Calu3 (cell line): Measurements from ENCODE around the gene PDIA5. TPM values are rescaled to one million over a fixed set of nuclear protein-coding genes. Genes with fewer than 3 reads are reported as not detected.

ENCODE experiments used
- BruUV-seq: library from RNA; stranded (reverse); fragments of 400-500 nt; replicated peaks from 2 replicates; lab custom pipeline; 2021; lab: Mats Ljungman, UMichigan
- CTCF ChIA-PET: fragments of 300-600 bp; sonication (Branson Sonifier 250); formaldehyde crosslinking; loops from one replicate; lab custom pipeline; 2022; ENCODE audit warnings: antibody characterized with exemption; lab: Charles Lee
- DNase-seq: peaks from one replicate; pipeline ENCODE4 v3.0.0; 2022
- H3K27ac Mint-ChIP-seq: one replicate; pipeline ENCODE4 v1.8.0; 2022; ENCODE audit warnings: mixed read lengths; ENCODE audit not compliant: unreplicated experiment
- H3K27me3 Mint-ChIP-seq: one replicate; pipeline ENCODE4 v1.8.0; 2022; ENCODE audit warnings: mixed read lengths; ENCODE audit not compliant: unreplicated experiment
- H3K36me3 Mint-ChIP-seq: one replicate; pipeline ENCODE4 v1.8.0; 2022; ENCODE audit warnings: mild to moderate bottlenecking, moderate library complexity, mixed read lengths; ENCODE audit not compliant: insufficient read depth, unreplicated experiment
- H3K4me1 Mint-ChIP-seq: one replicate; pipeline ENCODE4 v1.8.0; 2022; ENCODE audit warnings: mild to moderate bottlenecking, low read depth, mixed read lengths; ENCODE audit not compliant: unreplicated experiment
- H3K4me3 Mint-ChIP-seq: one replicate; pipeline ENCODE4 v1.8.0; 2022; ENCODE audit warnings: mild to moderate bottlenecking, low read depth, moderate library complexity, mixed read lengths; ENCODE audit not compliant: unreplicated experiment
- H3K9me3 Mint-ChIP-seq: one replicate; pipeline ENCODE4 v1.8.0; 2022; ENCODE audit warnings: low read depth, mixed read lengths; ENCODE audit not compliant: unreplicated experiment
- intact Hi-C: fragments of 100-400 bp; cut with micrococcal nuclease; formaldehyde crosslinking; loops from one replicate; pipeline ENCODE4 v1.10.0; 2022; ENCODE audit not compliant: unreplicated experiment
- total RNA-seq: library from RNA; stranded (reverse); gene quantifications from 2 replicates; pipeline ENCODE4 v1.2.3, GENCODE V29; 2022
- TF ChIP-seq, protein P1 (sequence below): fragments of 200-600 bp; IDR thresholded peaks from one replicate; pipeline ENCODE4 v1.8.0; 2022; ENCODE audit warnings: antibody characterized with exemption; ENCODE audit not compliant: unreplicated experiment

PDIA5 gene
- total RNA-seq, 1 experiment from 2014 or later, result 31.6 TPM

DNA sequence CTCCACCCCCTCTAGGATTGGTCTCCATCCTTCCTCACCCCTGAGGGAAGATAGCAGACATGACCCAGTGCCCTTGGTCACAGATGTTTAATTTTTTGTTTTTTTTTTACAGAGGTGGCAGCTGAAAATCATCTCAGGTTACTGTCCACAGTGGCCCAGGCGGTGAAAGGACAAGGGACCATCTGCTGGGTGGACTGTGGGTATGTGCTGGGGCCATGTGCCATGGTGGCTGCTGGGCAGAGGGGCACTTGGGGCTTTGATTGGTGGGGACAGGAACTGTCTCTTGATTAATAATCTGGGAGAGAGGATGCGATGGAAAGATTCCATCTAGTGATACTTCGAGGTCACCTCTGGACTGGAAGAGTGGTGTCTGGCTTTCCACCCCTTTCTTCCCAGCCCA lies 25.4 kb downstream of the PDIA5 start:
- TF ChIP-seq, protein P1, sequence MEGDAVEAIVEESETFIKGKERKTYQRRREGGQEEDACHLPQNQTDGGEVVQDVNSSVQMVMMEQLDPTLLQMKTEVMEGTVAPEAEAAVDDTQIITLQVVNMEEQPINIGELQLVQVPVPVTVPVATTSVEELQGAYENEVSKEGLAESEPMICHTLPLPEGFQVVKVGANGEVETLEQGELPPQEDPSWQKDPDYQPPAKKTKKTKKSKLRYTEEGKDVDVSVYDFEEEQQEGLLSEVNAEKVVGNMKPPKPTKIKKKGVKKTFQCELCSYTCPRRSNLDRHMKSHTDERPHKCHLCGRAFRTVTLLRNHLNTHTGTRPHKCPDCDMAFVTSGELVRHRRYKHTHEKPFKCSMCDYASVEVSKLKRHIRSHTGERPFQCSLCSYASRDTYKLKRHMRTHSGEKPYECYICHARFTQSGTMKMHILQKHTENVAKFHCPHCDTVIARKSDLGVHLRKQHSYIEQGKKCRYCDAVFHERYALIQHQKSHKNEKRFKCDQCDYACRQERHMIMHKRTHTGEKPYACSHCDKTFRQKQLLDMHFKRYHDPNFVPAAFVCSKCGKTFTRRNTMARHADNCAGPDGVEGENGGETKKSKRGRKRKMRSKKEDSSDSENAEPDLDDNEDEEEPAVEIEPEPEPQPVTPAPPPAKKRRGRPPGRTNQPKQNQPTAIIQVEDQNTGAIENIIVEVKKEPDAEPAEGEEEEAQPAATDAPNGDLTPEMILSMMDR, result no peak
- DNase-seq, result no peak
- Mint-ChIP-seq H3K27me3 (no peaks in the 10 kb centered on the region), H3K4me3 (no peak overlapping the region), H3K27ac (no peak overlapping the region), H3K36me3 (peaks cover 16% of the 10 kb centered on the region), H3K9me3 (no peaks in the 10 kb centered on the region), H3K4me1 (no peaks in the 10 kb centered on the region)
- intact Hi-C loops, result no loop called here
- no TSS peak for BruUV-seq
- CTCF ChIA-PET, result no interaction called here

DNA sequence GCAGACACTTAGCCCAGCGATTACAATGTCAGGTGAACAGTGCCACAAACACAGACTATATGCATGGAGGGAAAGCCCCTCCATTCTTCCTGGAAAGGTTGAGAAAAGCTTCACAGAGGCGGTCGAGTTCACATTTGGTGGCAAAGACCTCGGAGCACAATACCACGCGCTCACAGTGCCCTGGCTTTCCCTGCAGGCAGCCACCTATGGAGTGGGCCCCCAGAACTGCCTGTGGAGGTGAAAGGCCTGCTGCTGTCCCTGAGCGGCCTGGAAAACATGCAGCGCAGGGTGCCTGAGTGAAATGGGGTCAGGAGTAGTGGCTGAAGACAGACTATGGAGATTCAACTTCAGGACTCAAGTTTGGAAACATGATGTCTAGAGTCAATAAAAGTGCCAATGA lies 26.9 kb downstream of the PDIA5 start:
- Mint-ChIP-seq H3K4me3 (no peak overlapping the region), H3K27me3 (no peaks in the 10 kb centered on the region), H3K4me1 (no peaks in the 10 kb centered on the region), H3K36me3 (peaks cover 16% of the 10 kb centered on the region), H3K27ac (no peak overlapping the region), H3K9me3 (no peaks in the 10 kb centered on the region)
- TF ChIP-seq, protein P1, result no peak
- BruUV-seq, result no TSS peak
- intact Hi-C loops, result no loop called here
- DNase-seq, result no peak
- CTCF ChIA-PET, result no interaction called here

DNA sequence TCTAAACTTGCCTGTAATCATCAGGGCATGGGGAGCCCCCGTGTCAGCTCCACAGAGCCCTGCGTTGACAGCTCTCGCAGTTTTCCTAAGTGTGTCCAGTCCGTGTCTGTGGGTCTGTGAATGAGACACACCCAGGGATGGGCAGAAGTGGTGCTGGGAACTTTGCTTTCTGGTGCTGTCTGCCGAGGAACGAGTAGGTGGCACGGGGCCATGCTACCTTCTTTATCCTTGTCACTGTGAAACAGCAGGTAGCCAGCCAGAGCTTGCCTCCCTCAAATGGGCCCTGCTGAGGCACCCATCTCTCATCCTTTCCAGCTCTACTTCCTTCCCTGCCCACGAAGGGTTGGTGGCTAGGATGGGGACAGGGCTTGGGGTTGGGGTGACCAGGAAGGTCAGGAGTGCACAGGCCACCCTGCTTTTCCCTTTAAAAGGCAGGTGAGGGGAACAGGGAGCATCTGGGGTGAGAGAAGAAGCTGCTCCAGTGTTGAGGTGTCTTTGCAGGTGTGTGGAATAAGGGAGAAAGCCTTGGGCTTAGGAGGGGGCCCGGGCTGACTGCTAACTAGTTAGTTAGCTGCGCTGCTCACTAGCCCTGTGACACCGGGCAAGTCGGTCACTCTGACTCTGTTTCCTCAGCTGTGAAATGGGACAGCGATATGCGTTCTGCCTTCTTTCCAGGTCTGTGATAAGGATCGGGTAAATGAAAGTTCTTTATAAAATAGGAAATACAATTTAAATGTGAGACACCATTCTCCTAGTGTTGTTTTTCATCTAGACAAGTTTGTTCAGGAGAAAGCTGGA lies 27.9 kb downstream of the PDIA5 start:
- no peak overlapping the region for H3K27ac Mint-ChIP-seq
- no peak for DNase-seq
- no peaks in the 10 kb centered on the region for H3K4me1 Mint-ChIP-seq
- peaks cover 16% of the 10 kb centered on the region for H3K36me3 Mint-ChIP-seq
- CTCF ChIA-PET, result no interaction called here
- intact Hi-C loops, result no loop called here
- TF ChIP-seq, protein P1, result no peak
- H3K27me3 Mint-ChIP-seq, result no peaks in the 10 kb centered on the region
- H3K4me3 Mint-ChIP-seq, result no peak overlapping the region
- BruUV-seq, result no TSS peak
- no peaks in the 10 kb centered on the region for H3K9me3 Mint-ChIP-seq

DNA sequence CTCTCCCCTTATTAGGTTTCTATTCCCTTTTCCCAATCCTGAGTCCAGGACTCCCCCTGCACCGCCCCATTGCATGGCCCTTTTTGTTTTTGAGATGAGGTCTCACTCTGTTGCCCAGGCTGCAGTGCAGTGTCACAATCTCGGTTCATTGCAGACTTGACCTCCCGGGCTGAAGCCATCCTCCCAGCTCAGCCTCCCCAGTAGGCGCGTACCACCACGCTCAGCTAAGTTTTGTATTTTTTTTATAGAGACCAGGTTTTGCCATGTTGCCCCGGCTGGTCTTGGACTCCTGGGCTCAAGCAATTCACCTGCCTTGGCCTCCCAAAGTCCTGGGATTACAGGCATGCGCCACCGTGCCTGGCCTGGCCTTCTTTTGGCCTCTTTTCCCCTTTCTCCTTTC lies 29.3 kb downstream of the PDIA5 start:
- BruUV-seq, result no TSS peak
- TF ChIP-seq, protein P1, result no peak
- CTCF ChIA-PET, result no interaction called here
- Mint-ChIP-seq H3K4me3 (no peak overlapping the region), H3K9me3 (no peaks in the 10 kb centered on the region), H3K27ac (no peak overlapping the region), H3K36me3 (peaks cover 16% of the 10 kb centered on the region), H3K4me1 (no peaks in the 10 kb centered on the region), H3K27me3 (no peaks in the 10 kb centered on the region)
- intact Hi-C loops, result no loop called here
- no peak for DNase-seq
